Activated CD4-positive, alpha-beta T cell treated with anti-CD3 and anti-CD28 coated beads, Interleukin-2, amount 10 ng/mL, durations not matched to agents 7 days and 5 days (primary cell): ENCODE results near the gene CDC42EP3. TPM values are rescaled to one million over a fixed set of nuclear protein-coding genes. Genes with fewer than 3 reads are reported as not detected.
A peak's percentile ranks its signal among the peaks of the same experiment; 100 is the strongest.

Source experiments
- CTCF ChIA-PET: fragments of 350-600 bp; sonication (Branson Sonifier 250); formaldehyde crosslinking; loops from one replicate; lab custom pipeline; 2021; ENCODE audit warnings: antibody characterized with exemption; lab: Charles Lee
- POLR2A ChIA-PET: fragments of 350-600 bp; sonication (Branson Sonifier 250); formaldehyde crosslinking; loops from one replicate; lab custom pipeline; 2021; ENCODE audit warnings: antibody characterized with exemption; lab: Charles Lee
- DNase-seq: peaks from one replicate; pipeline ENCODE4 v3.0.0-alpha.2; 2020
- H3K27ac Mint-ChIP-seq: one replicate; pipeline ENCODE4 v1.8.0; 2021; ENCODE audit warnings: mild to moderate bottlenecking, moderate library complexity, mixed read lengths
- H3K27me3 Mint-ChIP-seq: one replicate; pipeline ENCODE4 v1.8.0; 2021; ENCODE audit warnings: mixed read lengths
- H3K36me3 Mint-ChIP-seq: one replicate; pipeline ENCODE4 v1.8.0; 2021; ENCODE audit warnings: low read depth, mixed read lengths
- H3K4me1 Mint-ChIP-seq: one replicate; pipeline ENCODE4 v1.8.0; 2021; ENCODE audit warnings: mixed read lengths
- H3K4me3 Mint-ChIP-seq: one replicate; pipeline ENCODE4 v1.8.0; 2021; ENCODE audit warnings: mild to moderate bottlenecking, moderate library complexity, mixed read lengths
- H3K9me3 Mint-ChIP-seq: one replicate; pipeline ENCODE4 v1.8.0; 2021; ENCODE audit warnings: mixed read lengths
- total RNA-seq, 2 experiments: library from RNA; stranded (reverse); gene quantifications; one replicate each; pipeline ENCODE4 v1.2.3, GENCODE V29; 2021

The CDC42EP3 gene
- total RNA-seq, 2 experiments from 2014 or later, result 28.2 to 39.8 TPM

DNA sequence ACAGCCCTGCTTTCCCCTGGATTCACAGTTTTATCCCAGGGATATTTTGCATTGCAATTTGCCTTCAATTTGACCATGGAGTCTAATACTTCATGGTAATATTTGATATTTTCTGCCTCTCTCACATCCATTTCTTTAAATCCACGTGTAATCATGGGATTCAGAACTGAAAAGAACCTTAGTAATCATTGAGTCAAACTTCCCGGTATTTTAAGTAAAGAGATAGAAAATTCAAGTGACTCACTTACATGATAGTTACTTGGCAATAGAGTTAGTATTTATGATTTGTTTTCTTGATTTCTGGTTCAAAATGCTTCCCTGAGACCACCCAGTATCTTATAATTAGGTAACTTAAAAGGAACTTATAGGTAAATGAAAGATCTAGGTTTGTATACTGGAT, 33.7 kb upstream of the CDC42EP3 start:
- H3K27ac Mint-ChIP-seq, result no peak overlapping the region
- POLR2A ChIA-PET, result no interaction called here

DNA sequence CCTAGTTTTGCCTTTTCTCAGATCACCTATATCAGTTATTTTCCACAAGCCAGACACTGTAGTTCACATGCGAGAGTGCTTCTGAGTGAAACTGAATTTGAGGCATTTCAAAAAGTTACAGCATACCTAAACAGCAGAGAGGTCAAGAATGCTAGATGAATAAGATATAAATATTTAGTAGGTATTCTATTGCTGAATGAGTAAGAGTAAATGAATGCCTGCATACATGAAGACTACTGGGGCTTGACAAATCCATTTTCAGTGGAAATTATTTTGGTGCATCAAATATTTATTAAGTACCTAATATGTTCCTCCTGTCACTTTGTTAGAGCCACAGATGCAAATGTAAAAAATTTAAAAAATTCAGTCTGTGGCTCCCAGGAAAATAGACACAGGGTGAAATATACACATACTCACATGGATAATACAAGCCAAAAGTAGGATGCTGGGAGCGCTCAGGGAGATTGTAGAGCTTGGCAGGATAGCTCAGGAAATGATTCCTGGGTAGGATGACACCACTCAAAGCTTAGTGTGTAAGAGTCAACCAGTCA, 27.6 kb upstream of the CDC42EP3 start:
- no peak overlapping the region for H3K27ac Mint-ChIP-seq
- POLR2A ChIA-PET, result no interaction called here
- peaks cover 16% of the 10 kb centered on the region for H3K27me3 Mint-ChIP-seq
- peaks cover 6% of the 10 kb centered on the region for H3K36me3 Mint-ChIP-seq
- CTCF ChIA-PET, result interaction anchor here (1.0 kb wide), 1 partner anchor 13 kb away, joined by 3 read pairs; no protein-coding TSS in a partner anchor
- DNase-seq, result no peak
- H3K4me3 Mint-ChIP-seq, result no peak overlapping the region
- peaks cover 16% of the 10 kb centered on the region for H3K9me3 Mint-ChIP-seq
- H3K4me1 Mint-ChIP-seq, result peaks cover 2% of the 10 kb centered on the region

More for the DNA sequence above, 33.7 kb upstream of the CDC42EP3 start:
- H3K36me3 Mint-ChIP-seq, result peaks cover 6% of the 10 kb centered on the region
- no peak overlapping the region for H3K4me3 Mint-ChIP-seq
- H3K4me1 Mint-ChIP-seq, result peaks cover 35% of the 10 kb centered on the region
- DNase-seq, result no peak
- H3K27me3 Mint-ChIP-seq, result peaks cover 2% of the 10 kb centered on the region
- H3K9me3 Mint-ChIP-seq, result peaks cover 16% of the 10 kb centered on the region
- CTCF ChIA-PET, result no interaction called here

DNA sequence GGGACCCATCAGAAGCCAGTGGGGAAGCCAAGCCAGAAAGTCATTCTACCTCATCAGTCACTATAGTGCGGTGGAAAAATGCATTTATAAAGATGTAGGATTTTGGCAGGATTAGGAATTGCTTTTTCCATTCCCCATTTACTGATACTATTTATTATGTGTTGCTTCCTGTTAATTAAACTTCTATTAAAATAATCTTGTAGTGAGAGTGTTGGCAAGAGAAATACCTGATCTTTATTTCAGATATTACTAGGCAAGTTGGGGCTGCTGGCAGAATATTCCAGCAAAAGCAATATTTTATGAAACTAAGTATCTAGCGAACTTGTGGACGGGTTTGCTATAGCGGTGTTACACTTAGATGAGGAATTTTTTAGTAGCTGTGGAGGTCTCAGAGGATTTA, 23.9 kb upstream of the CDC42EP3 start:
- H3K4me3 Mint-ChIP-seq, result no peak overlapping the region
- H3K27me3 Mint-ChIP-seq, result peaks cover 19% of the 10 kb centered on the region
- peaks cover 5% of the 10 kb centered on the region for H3K36me3 Mint-ChIP-seq
- DNase-seq, result no peak
- ChIA-PET CTCF (no interaction called here), POLR2A (no interaction called here)
- H3K27ac Mint-ChIP-seq, result no peak overlapping the region
- no peaks in the 10 kb centered on the region for H3K9me3 Mint-ChIP-seq
- no peaks in the 10 kb centered on the region for H3K4me1 Mint-ChIP-seq

DNA sequence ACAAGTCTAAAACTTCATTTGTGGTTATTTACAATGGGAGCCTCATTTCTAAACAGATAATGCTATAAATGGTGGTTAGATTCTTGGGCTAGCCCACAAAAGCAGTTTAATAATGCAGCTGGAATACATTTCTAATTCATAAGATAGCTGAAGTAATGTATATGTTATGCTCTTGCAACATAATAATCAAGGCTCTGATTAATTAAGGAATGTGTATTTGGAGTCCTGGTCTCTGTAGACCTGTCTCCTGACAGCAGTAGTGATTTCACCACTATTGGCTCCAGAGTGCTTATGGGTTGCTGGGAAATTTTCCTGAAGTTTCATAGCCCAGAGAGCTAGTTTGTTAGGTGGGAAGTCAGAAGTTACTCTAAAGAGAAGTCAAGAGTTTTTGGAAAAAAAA, 21.3 kb upstream of the CDC42EP3 start:
- peaks cover 5% of the 10 kb centered on the region for H3K9me3 Mint-ChIP-seq
- POLR2A ChIA-PET, result no interaction called here
- no peak overlapping the region for H3K4me3 Mint-ChIP-seq
- H3K27ac Mint-ChIP-seq, result no peak overlapping the region
- peaks cover 6% of the 10 kb centered on the region for H3K36me3 Mint-ChIP-seq
- DNase-seq, result no peak
- H3K27me3 Mint-ChIP-seq, result peaks cover 19% of the 10 kb centered on the region
- CTCF ChIA-PET, result interaction anchor here (0.9 kb wide), 1 partner anchor 45 kb away, joined by 3 read pairs; no protein-coding TSS in a partner anchor
- no peaks in the 10 kb centered on the region for H3K4me1 Mint-ChIP-seq

DNA sequence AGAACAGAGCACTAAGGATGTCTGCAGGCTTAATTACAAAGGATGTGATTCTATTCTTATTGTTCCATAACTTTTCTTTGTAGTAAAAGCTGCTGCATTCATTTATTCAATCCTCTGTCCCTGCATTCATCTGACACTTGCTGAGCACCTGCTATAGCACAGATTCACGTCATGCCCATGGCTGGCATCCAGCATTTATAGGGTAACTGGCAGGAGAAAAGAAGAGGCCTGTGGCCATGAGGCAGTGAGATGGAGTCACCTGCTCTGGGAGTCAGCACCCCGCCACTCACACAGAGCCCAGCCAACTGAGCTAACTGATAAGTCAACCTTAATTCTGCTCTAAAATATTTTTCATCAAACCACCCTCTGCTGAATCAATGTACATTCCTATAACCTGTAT, 18.3 kb upstream of the CDC42EP3 start:
- H3K4me3 Mint-ChIP-seq, result no peak overlapping the region
- CTCF ChIA-PET, result no interaction called here
- peaks cover 16% of the 10 kb centered on the region for H3K36me3 Mint-ChIP-seq
- H3K4me1 Mint-ChIP-seq, result peaks cover 9% of the 10 kb centered on the region
- H3K27me3 Mint-ChIP-seq, result peaks cover 6% of the 10 kb centered on the region
- POLR2A ChIA-PET, result no interaction called here
- no peak overlapping the region for H3K27ac Mint-ChIP-seq
- H3K9me3 Mint-ChIP-seq, result peaks cover 8% of the 10 kb centered on the region
- no peak for DNase-seq

DNA sequence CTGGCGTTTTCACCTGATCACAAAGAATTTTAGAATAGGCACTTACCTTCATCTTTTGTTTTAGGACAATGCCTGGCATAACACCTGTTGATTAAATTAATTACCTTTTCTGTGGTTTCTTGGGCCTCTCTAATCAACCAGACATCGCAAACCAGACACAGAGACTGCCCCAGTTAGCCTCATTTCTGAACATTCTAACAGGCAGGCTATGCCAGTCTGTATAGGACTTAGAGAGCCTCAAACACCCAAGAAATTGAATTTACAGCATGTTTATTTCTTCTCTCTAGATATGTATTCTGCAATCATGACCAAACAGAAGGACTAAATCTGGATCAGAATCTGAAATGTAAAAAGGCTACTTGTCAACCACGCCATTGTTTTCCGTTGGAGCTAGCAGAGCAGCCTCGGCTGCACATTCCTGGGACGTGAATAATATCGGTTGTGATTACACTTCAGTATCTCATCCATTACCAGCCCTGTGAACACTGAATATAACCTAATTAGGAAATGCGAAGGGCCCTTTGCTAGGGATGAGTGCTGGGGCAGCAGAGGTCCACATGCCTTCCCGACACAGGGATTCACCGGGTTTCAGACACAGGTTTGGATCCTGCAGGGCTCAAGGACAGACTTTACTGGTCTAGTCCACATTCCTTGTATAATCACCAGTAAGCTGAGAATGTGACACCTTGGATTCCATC, 17.5 kb upstream of the CDC42EP3 start:
- H3K27ac Mint-ChIP-seq, result no peak overlapping the region
- CTCF ChIA-PET, result no interaction called here
- H3K4me3 Mint-ChIP-seq, result no peak overlapping the region

DNA sequence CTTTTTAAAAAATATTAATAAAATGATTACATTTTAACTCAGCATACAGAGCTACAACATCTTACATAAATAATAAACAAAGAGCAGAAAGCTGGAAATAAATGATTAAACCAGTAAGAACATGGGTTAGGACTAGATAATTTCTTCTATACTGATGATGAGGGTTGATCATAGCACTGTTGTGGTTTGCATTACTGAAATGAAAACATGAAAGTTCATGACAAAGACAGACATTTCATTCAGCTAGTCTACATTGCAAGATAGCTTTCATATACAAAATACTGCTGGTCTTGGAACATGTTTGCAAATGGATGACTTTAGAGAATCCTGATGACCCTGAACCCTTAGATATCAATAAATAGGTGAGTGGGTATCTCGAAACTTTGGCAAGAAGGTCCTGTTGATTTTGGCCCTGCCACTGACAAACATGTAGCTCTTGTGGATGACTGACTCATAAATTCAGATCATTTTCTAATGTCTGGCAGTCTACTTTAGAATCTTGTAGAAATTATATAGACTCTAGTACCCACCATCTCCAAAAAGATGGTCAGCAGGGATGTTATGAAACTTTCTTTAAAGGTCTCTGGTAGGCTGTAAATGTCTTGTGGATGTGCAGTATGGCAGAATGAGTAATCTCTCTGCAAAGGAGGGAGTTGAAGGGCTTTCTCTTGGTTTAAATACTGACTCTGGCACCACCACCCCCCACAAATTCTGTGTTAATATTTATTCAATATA, 15.5 kb upstream of the CDC42EP3 start:
- H3K9me3 Mint-ChIP-seq, result peaks cover 25% of the 10 kb centered on the region
- H3K4me3 Mint-ChIP-seq, result no peak overlapping the region
- peaks cover 34% of the 10 kb centered on the region for H3K36me3 Mint-ChIP-seq
- H3K27ac Mint-ChIP-seq, result no peak overlapping the region
- ChIA-PET CTCF (interaction anchor here (1.0 kb wide), 1 partner anchor 38 kb away, joined by 3 read pairs; no protein-coding TSS in a partner anchor), POLR2A (no interaction called here)
- DNase-seq, result no peak
- no peaks in the 10 kb centered on the region for H3K27me3 Mint-ChIP-seq
- H3K4me1 Mint-ChIP-seq, result peaks cover 33% of the 10 kb centered on the region

More for the DNA sequence above, 17.5 kb upstream of the CDC42EP3 start:
- peaks cover 14% of the 10 kb centered on the region for H3K9me3 Mint-ChIP-seq
- H3K4me1 Mint-ChIP-seq, result peaks cover 16% of the 10 kb centered on the region
- peaks cover 6% of the 10 kb centered on the region for H3K27me3 Mint-ChIP-seq
- no peak for DNase-seq
- peaks cover 21% of the 10 kb centered on the region for H3K36me3 Mint-ChIP-seq
- POLR2A ChIA-PET, result no interaction called here

DNA sequence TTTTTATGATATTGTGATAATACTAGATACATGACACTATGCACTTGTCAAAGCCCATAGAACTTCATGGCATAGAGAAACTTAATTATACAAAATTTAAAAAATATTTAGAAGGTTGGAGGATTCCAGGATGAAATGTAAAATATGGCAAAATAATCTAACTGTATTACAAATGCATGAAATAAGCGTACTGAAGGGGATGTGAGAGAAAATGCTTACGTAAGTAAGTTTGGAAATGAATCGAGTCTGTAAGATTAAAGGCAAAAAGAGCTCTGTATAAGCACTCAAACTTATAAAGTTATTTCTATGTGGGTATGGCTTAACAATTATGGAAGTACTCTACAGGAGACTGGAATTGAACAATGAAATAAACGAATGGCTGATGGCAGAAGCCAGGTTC, 13.4 kb upstream of the CDC42EP3 start:
- Mint-ChIP-seq H3K4me1 (peaks cover 33% of the 10 kb centered on the region), H3K36me3 (peaks cover 35% of the 10 kb centered on the region), H3K4me3 (no peak overlapping the region), H3K27me3 (no peaks in the 10 kb centered on the region), H3K9me3 (peaks cover 40% of the 10 kb centered on the region), H3K27ac (no peak overlapping the region)
- POLR2A ChIA-PET, result no interaction called here
- DNase-seq, result no peak
- CTCF ChIA-PET, result interaction anchor here (0.8 to 1.5 kb wide), 2 partner anchors 10 to 15 kb away, joined by 3 read pairs; no protein-coding TSS in a partner anchor

DNA sequence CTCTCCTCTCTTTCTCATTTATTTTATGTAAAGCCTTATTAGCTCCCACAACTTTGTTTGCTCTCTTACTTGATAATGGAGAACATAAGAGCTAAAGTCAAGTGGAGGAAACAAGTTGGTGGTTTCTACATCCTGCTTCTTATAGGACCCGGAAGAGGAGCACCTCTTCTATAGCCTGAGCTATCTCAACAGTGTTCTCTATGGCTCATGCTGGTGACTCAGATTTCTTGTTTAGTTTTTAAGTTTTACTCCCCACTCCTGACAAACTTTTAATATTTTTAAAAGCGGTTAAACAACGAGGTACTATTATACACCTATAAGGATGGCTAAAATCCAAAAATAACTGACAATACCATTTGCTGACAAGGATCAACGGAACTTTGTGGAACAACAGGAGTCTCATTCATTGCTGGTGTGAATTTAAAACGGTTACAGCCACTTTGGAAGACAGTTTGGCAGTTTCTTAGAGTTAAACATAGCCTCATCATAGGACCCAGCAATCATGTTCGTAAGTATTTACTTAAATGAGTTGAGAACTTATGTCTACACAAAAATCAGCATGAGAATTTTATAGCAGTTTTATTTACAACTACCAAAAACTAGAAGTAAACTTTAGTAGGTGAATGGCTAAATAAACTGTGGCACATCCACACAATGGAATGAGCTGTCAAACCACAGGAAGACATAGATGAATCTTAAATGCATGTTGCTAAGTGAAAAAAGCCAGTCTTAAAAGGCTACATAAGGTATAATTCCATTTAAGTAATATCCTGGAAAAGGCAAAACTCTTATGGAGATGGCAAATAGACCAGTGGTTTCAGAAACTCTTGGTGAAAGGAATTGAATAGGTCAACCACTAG, 12.7 kb upstream of the CDC42EP3 start:
- Mint-ChIP-seq H3K9me3 (peaks cover 40% of the 10 kb centered on the region), H3K27ac (peak overlapping the region; percentile 89), H3K4me1 (peaks cover 33% of the 10 kb centered on the region), H3K27me3 (no peaks in the 10 kb centered on the region), H3K4me3 (no peak overlapping the region), H3K36me3 (peaks cover 35% of the 10 kb centered on the region)
- CTCF ChIA-PET, result interaction anchor here (0.9 to 1.5 kb wide), 2 partner anchors 13 to 14 kb away, joined by 3 read pairs; partner anchors contain the start of gene CDC42EP3
- POLR2A ChIA-PET, result interaction anchor here (0.6 kb wide), 1 partner anchor 65 kb away, joined by 3 read pairs; no protein-coding TSS in a partner anchor
- DNase-seq, result peak; percentile 41

DNA sequence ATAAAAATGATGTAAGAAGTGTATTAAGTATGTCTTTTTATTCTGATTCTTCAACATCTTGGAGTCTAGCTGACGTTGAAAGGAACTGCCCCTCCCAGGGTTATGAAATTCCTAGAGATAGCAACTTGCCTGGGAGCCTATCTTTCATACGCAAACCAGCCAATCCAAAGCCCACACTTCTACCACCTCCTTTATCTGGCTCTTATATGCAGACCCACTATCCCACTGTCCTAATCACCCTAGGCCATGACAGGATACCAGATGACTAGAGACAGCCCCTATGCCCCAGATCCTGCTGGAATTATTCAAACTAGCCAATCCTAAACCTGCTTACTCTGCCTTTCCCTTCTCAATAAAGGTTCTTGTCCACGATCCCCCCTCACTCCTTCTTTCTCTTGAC, 11.8 kb upstream of the CDC42EP3 start:
- CTCF ChIA-PET, result interaction anchor here (0.9 kb wide), 1 partner anchor 12 kb away, joined by 3 read pairs; the partner anchor contains the start of gene CDC42EP3
- Mint-ChIP-seq H3K4me3 (no peak overlapping the region), H3K27me3 (no peaks in the 10 kb centered on the region), H3K27ac (peak overlapping the region; percentile 89), H3K36me3 (peaks cover 35% of the 10 kb centered on the region), H3K9me3 (peaks cover 36% of the 10 kb centered on the region), H3K4me1 (peaks cover 33% of the 10 kb centered on the region)
- POLR2A ChIA-PET, result no interaction called here
- no peak for DNase-seq

DNA sequence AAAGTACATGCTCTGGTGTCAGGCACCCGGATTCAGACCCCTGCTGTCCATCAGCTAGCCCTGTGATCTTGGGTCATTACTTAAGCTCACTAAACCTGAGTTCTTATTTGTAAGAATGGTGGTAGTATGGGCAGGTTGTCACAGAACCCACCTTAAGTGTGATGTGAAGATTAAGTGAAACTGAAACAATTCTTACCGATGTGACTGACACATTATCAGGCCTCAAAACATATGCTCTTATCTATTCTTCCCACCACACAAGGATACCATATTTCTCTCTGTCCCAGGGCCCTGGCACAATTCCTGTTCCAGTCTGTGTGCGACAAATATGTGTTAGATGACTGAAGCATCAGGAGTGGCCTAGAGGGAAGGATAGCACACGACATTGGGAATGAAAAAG, 11.0 kb upstream of the CDC42EP3 start:
- DNase-seq, result no peak
- ChIA-PET CTCF (no interaction called here), POLR2A (no interaction called here)
- H3K27me3 Mint-ChIP-seq, result no peaks in the 10 kb centered on the region
- H3K27ac Mint-ChIP-seq, result peak overlapping the region; percentile 21
- H3K9me3 Mint-ChIP-seq, result peaks cover 36% of the 10 kb centered on the region
- peaks cover 34% of the 10 kb centered on the region for H3K36me3 Mint-ChIP-seq
- H3K4me3 Mint-ChIP-seq, result no peak overlapping the region
- H3K4me1 Mint-ChIP-seq, result peaks cover 33% of the 10 kb centered on the region

DNA sequence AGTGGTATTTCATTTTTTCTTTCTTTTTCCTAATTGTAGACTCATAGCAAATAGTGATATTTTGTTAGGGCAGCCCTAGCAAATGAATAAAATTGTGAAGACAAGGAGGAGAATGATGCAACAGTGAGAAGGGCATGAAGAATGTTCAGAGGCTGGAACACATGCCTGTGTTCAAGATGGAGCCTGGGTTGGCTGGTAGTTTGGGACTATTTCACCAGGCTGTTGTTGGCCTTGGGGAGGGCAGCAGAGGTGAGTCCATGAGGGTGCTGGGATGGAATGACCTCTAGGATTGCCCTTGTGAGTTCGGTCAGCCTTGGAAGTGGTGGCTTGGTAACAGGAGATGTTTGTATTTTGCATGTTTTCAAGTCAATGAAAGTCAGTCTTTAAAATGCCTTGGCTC, 10.1 kb upstream of the CDC42EP3 start:
- Mint-ChIP-seq H3K4me3 (no peak overlapping the region), H3K36me3 (peaks cover 34% of the 10 kb centered on the region), H3K9me3 (peaks cover 36% of the 10 kb centered on the region), H3K27ac (no peak overlapping the region), H3K27me3 (peaks cover under 1% of the 10 kb centered on the region), H3K4me1 (peaks cover 33% of the 10 kb centered on the region)
- ChIA-PET CTCF (no interaction called here), POLR2A (no interaction called here)
- no peak for DNase-seq
